HG02623 (cell line): ENCODE results near the gene UGT2A3.
"Not testable (repeated sequence)": the region's sequence is repeated elsewhere in the genome, so short reads cannot be mapped to it uniquely, and the experiment has no call there.

Experiments
- ATAC-seq: cut with Tn5 transposase; IDR thresholded peaks from one replicate; pipeline ENCODE4 v1.9.1; 2021; ENCODE audit warnings: moderate library complexity; ENCODE audit not compliant: unreplicated experiment

UGT2A3 gene

DNA sequence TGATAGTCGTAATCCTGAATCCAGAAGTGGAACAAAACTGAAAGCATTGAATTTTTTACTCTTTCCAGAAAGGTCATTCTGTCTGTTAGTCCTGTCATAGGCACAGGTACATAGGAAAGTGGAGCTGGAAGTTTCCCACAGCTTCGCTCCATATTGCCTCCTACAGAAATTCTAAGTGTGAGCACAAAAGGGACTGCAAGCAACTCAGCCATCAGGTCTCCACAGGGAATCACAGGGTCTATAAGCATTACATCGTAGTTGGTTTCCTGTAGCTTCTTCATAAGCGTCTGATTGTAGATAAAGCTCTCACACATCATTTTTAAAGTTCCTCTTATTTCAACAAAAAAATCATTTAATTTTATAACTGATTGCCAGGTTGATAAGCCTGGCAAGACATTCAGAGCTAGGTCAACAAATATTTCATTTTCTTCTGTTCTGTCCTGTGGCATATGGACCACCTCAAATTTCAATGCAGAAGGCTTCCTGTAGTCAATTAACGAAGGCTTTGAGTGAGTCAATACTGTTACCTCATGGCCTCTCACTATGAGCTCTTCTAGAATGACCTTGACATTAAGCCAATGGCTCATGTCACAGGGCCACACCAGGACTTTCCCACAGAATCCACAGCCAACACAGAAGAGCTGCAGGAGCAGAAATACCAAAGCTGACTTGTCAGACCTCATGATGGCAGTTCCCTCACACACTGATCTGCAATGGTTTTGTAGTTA is at the start of gene UGT2A3:
TSS of gene UGT2A3 (minus strand) at position 727 of the 728 bp plus-strand sequence. CDS start at position 683, 44 bp downstream.
- no peak for ATAC-seq

GRCh38 chr4:68997040-68997439 is 45.4 kb upstream of the UGT2A3 start:
- ATAC-seq: no peak

GRCh38 chr4:68995292-68995691 is 43.7 kb upstream of the UGT2A3 start:
- peak; percentile 59 for ATAC-seq

DNA sequence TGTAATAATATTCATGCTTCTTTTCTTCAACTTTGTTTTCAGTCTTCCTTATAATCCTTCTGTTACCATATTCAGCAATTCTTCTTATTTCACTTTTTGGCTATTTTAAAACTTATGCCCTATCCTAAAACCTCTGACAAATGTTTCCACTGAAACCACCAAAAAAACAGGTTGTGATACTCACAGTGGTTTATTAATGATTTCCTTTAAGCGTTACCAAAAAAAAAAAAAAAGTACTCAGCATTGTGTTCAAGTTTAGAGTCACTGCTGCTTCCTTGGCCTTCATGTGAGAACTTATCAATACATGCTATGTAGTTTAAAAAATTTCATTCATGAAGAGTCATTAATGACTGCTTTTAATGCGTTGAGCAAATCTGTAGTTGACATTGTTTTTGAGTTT is 35.4 kb upstream of the UGT2A3 start:
- ATAC-seq: peak; percentile 48

- ATAC-seq: no peak
These were observed 33.8 kb upstream of the UGT2A3 start for GRCh38 chr4:68985442-68985841.

DNA sequence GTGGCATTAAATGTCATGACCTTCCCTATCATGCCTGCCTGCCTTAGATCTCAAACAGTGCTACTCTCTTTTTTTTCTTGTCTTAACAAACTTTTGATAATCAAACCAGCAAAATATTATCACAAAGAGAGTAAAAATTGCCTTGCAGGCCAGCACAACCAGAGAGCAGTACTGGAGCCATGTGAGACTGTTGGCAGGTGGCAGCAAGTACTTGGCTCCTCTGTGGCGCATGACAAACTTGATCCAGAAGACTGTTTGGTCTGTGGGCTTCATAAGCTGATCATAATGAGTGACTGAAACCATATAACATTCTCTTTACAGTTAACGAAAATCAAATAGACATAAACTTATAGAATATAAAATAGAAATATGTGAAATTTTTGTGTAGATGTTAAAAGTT is 33.3 kb upstream of the UGT2A3 start:
- ATAC-seq: no peak

- no peak for ATAC-seq
These were observed 11.8 kb upstream of the UGT2A3 start for GRCh38 chr4:68963374-68963773.

DNA sequence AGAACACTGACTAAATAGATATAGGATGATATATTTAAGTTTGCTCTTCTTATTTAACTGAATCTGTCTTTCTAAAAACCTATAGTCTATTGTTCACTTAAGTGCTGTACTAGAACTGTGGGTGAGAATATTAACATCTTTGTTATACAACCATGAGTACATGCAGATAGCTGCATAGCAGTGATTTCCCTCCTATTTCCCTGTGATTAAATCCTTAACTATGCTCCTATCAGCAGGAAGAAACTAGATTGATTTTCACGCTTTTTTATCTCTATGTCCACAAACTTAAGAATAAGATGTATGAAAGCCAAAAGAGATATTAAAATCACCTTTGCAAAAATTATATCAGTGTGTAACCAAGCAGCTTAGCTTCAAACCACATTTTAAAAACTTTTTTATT is 11.3 kb upstream of the UGT2A3 start:
- no peak for ATAC-seq

DNA sequence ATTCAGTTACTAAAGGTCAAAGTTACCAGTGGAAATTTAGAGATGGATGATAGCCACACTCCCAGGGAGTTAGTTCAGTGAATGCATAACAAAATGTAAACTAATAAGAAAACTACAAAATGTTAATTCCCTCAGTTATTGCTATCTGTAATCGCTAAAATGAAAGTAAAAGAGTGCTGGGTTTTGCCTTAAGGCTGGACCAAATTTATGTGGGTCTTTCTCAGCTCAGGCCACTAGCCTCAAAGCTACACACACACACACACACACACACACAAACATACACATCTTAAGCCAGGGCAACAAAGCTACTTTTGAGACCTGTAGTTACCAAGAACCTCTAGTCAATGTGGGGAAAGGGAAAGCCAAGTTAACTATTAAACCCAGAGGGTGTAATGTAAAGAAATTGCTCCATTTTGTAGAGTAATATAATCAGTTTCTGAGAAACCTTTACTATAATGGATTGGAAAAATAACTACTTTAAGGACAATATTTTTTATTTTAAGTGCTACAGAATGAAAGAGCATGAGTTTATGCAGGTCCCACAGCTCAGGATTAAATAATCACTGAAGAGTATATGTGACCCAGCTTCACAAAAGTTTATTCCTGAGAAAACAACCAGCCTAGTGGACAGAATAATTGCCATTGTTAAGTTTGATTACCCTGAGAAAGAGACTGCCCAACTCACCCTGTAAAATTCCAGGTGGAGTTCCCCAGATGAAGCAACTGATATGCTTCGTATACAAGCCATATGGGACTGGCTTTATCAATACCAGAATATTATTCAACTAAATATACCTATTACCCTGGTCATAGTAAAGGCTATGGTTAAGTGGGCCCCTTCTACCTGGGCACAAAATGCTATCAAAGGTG is 8.9 kb upstream of the UGT2A3 start:
- no peak for ATAC-seq

DNA sequence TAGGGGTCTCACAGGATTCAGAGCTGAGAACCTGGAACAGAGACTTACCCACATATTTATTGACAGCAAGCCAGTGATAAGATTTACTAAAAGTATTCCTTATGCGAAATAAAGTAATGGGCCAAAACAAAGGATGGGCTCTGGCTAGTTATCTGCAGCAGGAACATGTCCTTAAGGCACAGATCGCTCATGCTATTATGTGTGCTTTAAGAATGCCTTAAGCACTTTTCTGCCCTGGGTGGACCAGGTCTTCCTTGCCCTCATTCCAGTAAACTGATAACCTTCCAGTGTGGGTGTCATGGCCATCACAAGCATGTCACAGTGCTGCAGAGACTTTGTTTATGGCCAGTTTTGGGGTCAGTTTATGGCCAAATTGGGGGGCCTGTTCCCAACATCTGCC is 7.5 kb upstream of the UGT2A3 start:
- not testable (repeated sequence) for ATAC-seq

GRCh38 chr4:68954126-68954525 is 2.5 kb upstream of the UGT2A3 start:
- no peak for ATAC-seq

GRCh38 chr4:68953056-68953596 is 1.5 kb upstream of the UGT2A3 start:
- ATAC-seq: no peak

DNA sequence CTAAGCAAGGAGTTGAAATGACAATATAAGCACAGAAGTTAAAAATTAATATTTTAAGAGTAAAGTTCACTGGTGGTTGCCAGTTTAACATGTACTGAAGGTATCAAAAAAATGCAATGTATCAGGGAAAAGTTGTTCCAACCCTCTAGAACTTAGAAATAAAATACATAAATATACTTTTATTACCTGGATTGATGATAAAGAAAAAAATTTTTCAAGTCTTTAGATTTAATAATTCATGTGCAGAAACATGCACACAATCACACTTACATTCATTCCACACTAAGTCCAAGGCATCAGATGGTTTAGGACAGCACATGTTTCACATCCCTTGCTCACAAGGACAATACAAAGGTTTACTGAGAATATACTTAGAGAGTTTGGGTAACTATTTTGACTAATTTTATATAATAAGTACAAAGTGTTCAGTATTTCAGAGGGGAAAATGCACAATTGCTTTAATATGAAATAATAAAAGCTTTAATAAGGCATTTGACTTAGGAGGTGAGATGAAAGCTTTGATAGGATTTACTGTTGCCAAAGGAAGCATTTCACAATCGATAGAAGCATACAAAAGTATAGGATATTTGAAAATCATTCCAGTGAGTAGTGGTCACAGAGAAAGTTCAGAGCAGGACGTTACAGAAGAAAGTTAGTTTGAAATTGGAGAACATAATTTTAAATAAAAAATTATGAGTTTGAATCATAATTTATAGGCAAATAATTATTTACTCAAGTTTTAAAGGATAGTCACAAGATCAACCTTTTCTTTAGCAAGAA is 392 bp upstream of the UGT2A3 start:
- no peak for ATAC-seq

GRCh38 chr4:68950033-68950432 is 1.6 kb downstream of the UGT2A3 start:
- ATAC-seq: no peak

GRCh38 chr4:68948985-68949384 is 2.6 kb downstream of the UGT2A3 start:
- no peak for ATAC-seq

DNA sequence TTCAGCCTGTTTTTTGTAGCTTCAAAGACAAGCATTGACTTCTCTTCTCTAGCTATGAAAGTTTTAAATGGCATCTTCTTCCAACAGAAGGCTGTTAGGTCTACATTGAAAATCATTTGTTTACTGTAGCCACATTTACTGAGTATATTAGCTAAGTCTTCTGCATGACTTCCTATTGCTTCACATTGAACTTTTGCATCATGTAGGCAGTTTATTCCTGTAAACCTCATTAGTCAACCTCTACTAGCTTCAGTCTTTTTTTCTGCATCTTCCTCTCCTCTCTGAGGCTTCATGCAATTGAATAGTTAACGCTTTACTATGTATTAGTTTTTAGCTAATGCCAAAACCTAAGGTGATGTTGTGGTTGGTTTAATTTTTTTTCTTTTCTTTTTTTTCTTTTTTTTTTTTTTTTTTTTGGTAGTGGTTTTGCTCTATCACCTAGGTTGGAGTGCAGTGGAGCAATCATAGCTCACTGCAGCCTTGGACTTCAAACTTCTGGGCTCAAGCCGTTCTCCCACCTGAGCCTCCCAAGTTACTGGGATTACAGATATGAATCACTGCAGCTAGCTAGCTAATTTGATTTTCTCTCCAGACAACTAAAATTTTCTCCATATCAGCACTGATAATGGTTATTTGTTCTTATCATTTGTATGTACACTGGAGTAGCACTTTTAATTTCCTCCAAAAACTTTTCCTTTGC is 3.4 kb downstream of the UGT2A3 start:
- no peak for ATAC-seq

DNA sequence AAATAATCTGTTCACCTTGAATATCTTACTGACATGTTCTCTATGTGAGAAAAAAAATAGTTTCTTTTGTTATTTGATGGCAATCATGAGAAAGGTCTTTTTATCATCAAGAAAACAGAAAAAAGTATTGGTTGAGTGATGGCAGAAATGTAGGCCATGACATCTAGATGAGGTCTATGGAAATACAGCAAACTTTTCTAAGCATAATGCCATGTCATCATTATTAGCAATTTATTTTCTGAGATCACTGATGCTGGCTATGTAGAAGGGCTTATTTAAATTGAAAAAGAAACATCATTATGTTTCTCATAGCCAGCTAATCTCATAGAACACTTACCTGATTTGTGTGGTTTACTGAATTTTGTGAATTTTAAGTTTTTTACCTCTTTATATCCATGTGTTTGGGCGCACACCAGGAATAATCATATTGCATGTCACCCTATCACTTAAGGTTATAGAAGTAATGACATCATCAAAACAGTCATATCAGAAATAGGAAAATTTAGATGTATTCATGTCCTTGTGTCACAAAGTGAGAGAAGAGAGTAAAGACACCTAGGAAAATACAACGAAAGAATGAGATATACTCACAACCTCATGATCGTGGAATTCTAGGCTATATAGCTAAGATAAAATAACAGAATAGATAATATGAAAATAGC is 22.4 kb downstream of the UGT2A3 start:
- no peak for ATAC-seq

DNA sequence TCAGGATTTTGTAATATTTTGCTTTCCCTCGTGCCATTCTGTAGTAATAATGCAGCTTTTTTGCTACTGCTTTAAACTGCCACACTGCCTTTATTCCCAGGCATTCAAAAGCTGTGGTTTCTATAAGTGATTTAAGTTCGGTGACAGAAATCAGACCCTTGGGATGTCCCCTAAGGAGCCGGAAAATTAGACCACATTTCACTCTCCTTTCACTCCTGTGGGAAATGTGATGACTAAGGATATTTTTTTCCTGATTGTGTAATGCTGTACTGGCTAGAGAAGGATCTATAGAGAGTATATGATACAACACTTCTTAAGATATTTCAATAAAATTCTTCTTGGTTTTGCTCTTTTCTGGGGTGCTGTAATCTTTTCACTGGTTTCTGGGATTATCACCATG is 24.4 kb downstream of the UGT2A3 start:
- ATAC-seq: no peak

- ATAC-seq: not testable (repeated sequence)
These were observed 29.4 kb downstream of the UGT2A3 start for GRCh38 chr4:68922202-68922601.

DNA sequence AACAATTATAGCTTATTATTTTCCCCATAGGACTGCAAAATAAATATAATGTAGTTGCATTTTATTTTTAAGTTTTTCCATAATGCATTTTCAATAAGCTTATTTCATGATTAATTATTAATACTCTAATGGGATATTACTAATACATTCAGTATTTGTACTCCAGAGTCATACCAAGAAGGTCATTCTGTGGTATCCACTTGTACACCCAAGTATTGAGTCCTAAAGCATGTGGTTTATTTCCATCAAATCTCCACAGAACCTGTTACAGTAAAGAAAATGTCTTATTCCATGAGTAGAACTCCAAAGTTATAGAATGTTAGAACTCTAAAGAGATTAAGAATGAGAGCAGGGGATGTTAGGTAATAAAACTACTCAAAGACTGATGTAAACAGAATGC is 30.6 kb downstream of the UGT2A3 start:
- no peak for ATAC-seq
